GM12874 (cell line): Measurements from ENCODE around the gene ADGRF5.

ENCODE experiments used
- CTCF ChIP-seq: IDR thresholded peaks from 2 replicates; pipeline ENCODE4 v1.5.1; 2011; ENCODE audit warnings: low read depth, mild to moderate bottlenecking, control low read depth, low read length, moderate library complexity; ENCODE audit not compliant: insufficient read depth

Gene ADGRF5

GRCh38 chr6:46915866-46916265 is 5.9 kb downstream of the ADGRF5 start:
- TF ChIP-seq CTCF: no peak

GRCh38 chr6:46915380-46915779 is 6.4 kb downstream of the ADGRF5 start:
- TF ChIP-seq CTCF: no peak

GRCh38 chr6:46914279-46914810 is 7.4 kb downstream of the ADGRF5 start:
- no peak for TF ChIP-seq CTCF

DNA sequence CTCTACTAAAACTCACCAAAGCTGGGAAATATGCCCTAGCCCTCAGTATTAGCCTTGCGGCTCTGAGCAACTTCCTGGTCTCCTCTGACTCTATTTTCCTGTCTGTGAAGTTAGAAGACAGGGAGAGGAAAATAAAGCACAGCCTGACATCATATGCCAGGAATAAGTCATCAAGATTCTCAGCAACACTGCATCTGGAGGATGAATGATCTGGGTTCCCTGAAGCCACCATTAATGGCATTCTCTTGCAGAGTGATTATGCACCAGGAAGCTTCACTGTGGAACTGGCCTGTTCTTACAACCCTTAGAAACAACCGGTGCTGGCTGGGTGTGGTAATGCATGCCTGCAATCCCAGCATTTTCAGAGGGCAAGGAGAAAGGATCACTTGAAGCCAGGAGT is 12.4 kb downstream of the ADGRF5 start:
- TF ChIP-seq CTCF: no peak

DNA sequence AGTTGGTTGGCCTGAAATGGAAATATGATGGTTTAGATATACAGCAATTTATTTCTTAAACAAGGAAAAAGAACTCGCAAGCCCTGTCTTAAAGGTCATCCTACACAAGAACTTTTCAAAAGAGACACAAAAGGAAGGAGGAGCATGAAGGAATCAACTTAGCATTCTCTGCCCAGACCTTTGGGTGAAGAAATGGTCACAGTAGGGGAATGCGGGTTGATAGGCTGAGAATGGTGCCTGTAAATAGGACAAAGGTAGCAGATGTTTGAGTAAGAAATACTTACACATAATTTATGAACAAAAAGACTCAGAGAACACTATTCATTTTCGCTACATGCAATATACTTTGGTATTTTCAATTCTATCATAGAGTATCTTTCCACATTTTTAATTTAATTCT is 15.0 kb downstream of the ADGRF5 start:
- TF ChIP-seq CTCF: no peak

- TF ChIP-seq CTCF: no peak
Observed at GRCh38 chr6:46904117-46904516, 17.6 kb downstream of the ADGRF5 start.

DNA sequence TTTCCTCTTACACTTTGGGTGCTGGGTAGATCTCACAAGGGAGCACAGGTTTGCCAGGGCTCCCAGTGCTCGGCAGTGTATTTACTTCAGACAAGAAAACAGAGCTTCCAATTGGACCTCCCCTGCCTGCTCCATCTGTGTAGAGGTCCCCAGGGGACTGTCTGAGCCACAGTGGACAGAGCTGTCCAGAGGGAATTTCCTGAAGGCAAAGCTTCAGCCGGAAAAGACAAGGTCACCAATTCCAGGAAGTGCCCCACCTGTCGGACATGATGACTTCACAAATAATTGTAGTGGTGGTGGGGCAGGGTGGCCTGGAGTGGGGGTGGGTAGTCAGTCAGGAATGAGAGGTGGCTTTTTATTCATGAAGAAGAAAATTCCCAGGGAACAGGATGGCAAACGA is 18.6 kb downstream of the ADGRF5 start:
- TF ChIP-seq CTCF: no peak
